Omental fat pad (tissue), 4 donors: ENCODE results near the gene OR1D5. TPM values are rescaled to one million over a fixed set of nuclear protein-coding genes. Genes with fewer than 3 reads are reported as not detected.

Experiments used
- total RNA-seq, 4 donors: library from RNA; depleted of rRNA; stranded (reverse); fragments of >200 nt; gene quantifications; one replicate each; pipeline ENCODE4 v1.1.0, GENCODE V29; 2016

Gene OR1D5
- total RNA-seq, 4 donors from 2014 or later, result not detected

Other genes with a start within 250 kb of the OR1D5 start
- not detected for gene OR1D2, start 40.8 kb upstream of the OR1D5 start, total RNA-seq
- gene OR1G1, start 63.9 kb upstream of the OR1D5 start, total RNA-seq, result not detected
- not detected for gene OR1A2, start 133.9 kb upstream of the OR1D5 start, total RNA-seq
- gene OR1A1, start 144.1 kb upstream of the OR1D5 start, total RNA-seq, result not detected
- gene OR3A1, start 234.8 kb upstream of the OR1D5 start, total RNA-seq, result under 1 TPM in 1 of 4 donors, not detected in 3; 0.38 TPM